K562 (cell line): ENCODE measurements around the gene TIMM23. TPM values are rescaled to one million over a fixed set of nuclear protein-coding genes. Genes with fewer than 3 reads are reported as not detected.

Experiments used
- EGR1 ChIP-seq: fragments of 450-650 bp; conservative IDR thresholded peaks from 2 replicates; pipeline ENCODE4 v1.6.1; 2017; ENCODE audit warnings: mild to moderate bottlenecking
- FOS ChIP-seq: IDR thresholded peaks from 3 replicates; pipeline ENCODE4 v1.6.1; 2011; ENCODE audit not compliant: insufficient read length; ENCODE audit errors: extremely low read depth
- KAT7 ChIP-seq: sonication (generic); formaldehyde crosslinking; IDR thresholded peaks from 2 replicates; pipeline ENCODE4 v1.8.0; 2022; ENCODE audit warnings: missing genetic modification reagents, mild to moderate bottlenecking, borderline replicate concordance
- KLF6 ChIP-seq: fragments of 250-450 bp; sonication (Bioruptor Pico); IDR thresholded peaks from 2 replicates; pipeline ENCODE4 v1.4.0; 2020; ENCODE audit warnings: mild to moderate bottlenecking, moderate library complexity, borderline replicate concordance
- MEF2A ChIP-seq: IDR thresholded peaks from 2 replicates; pipeline ENCODE4 v1.6.1; 2011; ENCODE audit warnings: low read depth, mild to moderate bottlenecking, low read length, moderate library complexity; ENCODE audit not compliant: control insufficient read depth
- MXI1 ChIP-seq: IDR thresholded peaks from 2 replicates; pipeline ENCODE4 v1.6.1; 2011; ENCODE audit warnings: low read depth, mild to moderate bottlenecking, improper control_type of control experiment, low read length
- NR4A1 ChIP-seq, 2 experiments: fragments of 250-450 bp in 1 of 2; fragments of 450-650 bp in 1 of 2; sonication (Bioruptor Pico) in 1 of 2; IDR thresholded peaks; 2 replicates each; pipeline versions ENCODE4 v1.4.0 to v1.6.1; 2016 to 2020; ENCODE audit warnings: mild to moderate bottlenecking in 2 of 2, missing compliant biosample characterization in 1 of 2, missing genetic modification characterization in 1 of 2, moderate library complexity in 1 of 2
- POLR2AphosphoS5 ChIP-seq: IDR thresholded peaks from 2 replicates; pipeline ENCODE4 v1.6.1; 2011; ENCODE audit warnings: mild to moderate bottlenecking, low read depth, low read length, moderate library complexity; ENCODE audit not compliant: control insufficient read depth, insufficient read depth
- POLR2G ChIP-seq: fragments of 200-400 bp; formaldehyde crosslinking; IDR thresholded peaks from 2 replicates; pipeline ENCODE4 v1.6.1; 2017; ENCODE audit warnings: low read depth, mild to moderate bottlenecking, antibody characterized with exemption, low read length, moderate library complexity
- POLR2H ChIP-seq: IDR thresholded peaks from 2 replicates; pipeline ENCODE4 v1.6.1; 2016; ENCODE audit warnings: missing genetic modification characterization, low read depth, mild to moderate bottlenecking, control low read depth, missing compliant biosample characterization, moderate library complexity
- SAFB2 ChIP-seq: fragments of 200-400 bp; formaldehyde crosslinking; IDR thresholded peaks from 2 replicates; pipeline ENCODE4 v1.6.1; 2018; ENCODE audit warnings: borderline replicate concordance, low read length, low read depth, moderate library complexity; ENCODE audit not compliant: severe bottlenecking
- SMARCA5 ChIP-seq: fragments of 450-650 bp; IDR thresholded peaks from 2 replicates; pipeline ENCODE4 v1.6.1; 2016
- TFAP4 ChIP-seq: sonication (generic); formaldehyde crosslinking; IDR thresholded peaks from 2 replicates; pipeline ENCODE4 v1.8.0; 2022; ENCODE audit warnings: missing genetic modification reagents, mild to moderate bottlenecking, moderate library complexity, borderline replicate concordance
- TRIM24 ChIP-seq, 2 experiments: fragments of 450-650 bp; IDR thresholded peaks; 2 replicates each; pipeline ENCODE4 v1.6.1; 2016
- ZBED1 ChIP-seq: IDR thresholded peaks from 2 replicates; pipeline ENCODE4 v1.6.1; 2014
- ZNF253 ChIP-seq: fragments of 250-450 bp; sonication (Bioruptor Pico); conservative IDR thresholded peaks from 2 replicates; pipeline ENCODE4 v1.6.1; 2021; ENCODE audit warnings: mild to moderate bottlenecking
- ZNF263 ChIP-seq: sonication (generic); formaldehyde crosslinking; IDR thresholded peaks from 2 replicates; pipeline ENCODE4 v1.8.0; 2022; ENCODE audit warnings: mild to moderate bottlenecking, missing genetic modification reagents, borderline replicate concordance
- ZNF76 ChIP-seq: fragments of 250-450 bp; sonication (Bioruptor Pico); IDR thresholded peaks from 2 replicates; pipeline ENCODE4 v1.4.0; 2020; ENCODE audit warnings: mild to moderate bottlenecking, moderate library complexity, borderline replicate concordance
- polyA plus RNA-seq, 8 experiments: library from polyadenylated mRNA; depleted of rRNA in 4 of 8; stranded (reverse) in 5 of 8; unstranded in 3 of 8; fragments of >200 nt; fragmentation: Nextera tagmentation in 2 of 8; fragmentation: Illumina TruSeq in 1 of 8; extraction: Ambion mirVana in 2 of 8; extraction: Trizol in 1 of 8; gene quantifications; 2 replicates each; pipeline versions ENCODE4 v1.2.1 to v1.2.3, GENCODE V29; 2011 to 2014; ENCODE audit warnings: inconsistent platforms in 1 of 8, missing spikeins in 1 of 8
- total RNA-seq, 7 experiments: library from RNA; depleted of rRNA in 6 of 7; stranded (reverse); fragments of >200 nt in 6 of 7; fragmentation: Illumina TruSeq in 2 of 7; extraction: Trizol in 2 of 7; gene quantifications; 2 replicates each; pipeline versions ENCODE4 v1.2.1 to v1.2.3, GENCODE V29; 2011 to 2021; ENCODE audit warnings: low replicate concordance in 1 of 7
- TF ChIP-seq, protein P1 (sequence below): sonication (generic); formaldehyde crosslinking; IDR thresholded peaks from 2 replicates; pipeline ENCODE4 v1.8.0; 2023; ENCODE audit warnings: missing genetic modification reagents, mild to moderate bottlenecking, borderline replicate concordance
- TF ChIP-seq, protein P2 (sequence below), 3 experiments: IDR thresholded peaks in 2 of 3; conservative IDR thresholded peaks in 1 of 3; 2 replicates each; pipeline ENCODE4 v1.5.1; 2011 to 2012; ENCODE audit warnings: low read length in 3 of 3, mild to moderate bottlenecking in 3 of 3, control low read depth in 2 of 3, improper control_type of control experiment in 1 of 3, inconsistent platforms in 1 of 3, low read depth in 1 of 3, mixed read lengths in 1 of 3, moderate library complexity in 1 of 3; ENCODE audit not compliant: insufficient read depth in 2 of 3

Gene TIMM23
- total and polyA plus RNA-seq, 9 of the 15 experiments (the other 6 are each of a cell fraction or from before 2014, with no cell fraction given): 148 to 280 (median 183) TPM

DNA sequence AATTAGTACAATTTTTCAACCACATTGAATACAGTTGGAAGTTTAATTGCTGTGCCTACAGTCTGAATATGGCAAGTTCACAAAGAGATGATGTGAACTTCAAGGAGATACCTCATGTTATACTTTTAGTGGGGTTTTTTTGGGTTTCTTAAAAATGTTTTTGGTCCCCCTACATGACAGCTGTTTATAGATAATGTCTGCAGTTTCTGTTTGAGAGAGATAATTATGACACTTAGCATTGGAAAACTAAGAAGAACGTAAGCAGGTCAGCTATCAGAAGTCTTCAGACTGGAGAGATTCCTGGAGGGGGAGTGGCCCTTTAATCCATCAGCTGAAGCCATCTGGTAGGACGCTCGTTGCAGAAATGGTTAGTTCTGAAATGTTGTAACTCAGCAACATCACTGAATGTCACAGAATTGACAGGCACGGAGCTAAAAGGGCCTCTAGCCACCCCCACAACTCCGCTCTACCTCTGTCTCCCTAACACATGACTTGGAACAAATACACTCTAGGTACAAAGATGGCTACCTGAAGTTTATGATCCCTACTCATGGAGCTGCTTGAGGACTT lies 29.0 kb downstream of the TIMM23 start (continued):
- TF ChIP-seq, protein P1, sequence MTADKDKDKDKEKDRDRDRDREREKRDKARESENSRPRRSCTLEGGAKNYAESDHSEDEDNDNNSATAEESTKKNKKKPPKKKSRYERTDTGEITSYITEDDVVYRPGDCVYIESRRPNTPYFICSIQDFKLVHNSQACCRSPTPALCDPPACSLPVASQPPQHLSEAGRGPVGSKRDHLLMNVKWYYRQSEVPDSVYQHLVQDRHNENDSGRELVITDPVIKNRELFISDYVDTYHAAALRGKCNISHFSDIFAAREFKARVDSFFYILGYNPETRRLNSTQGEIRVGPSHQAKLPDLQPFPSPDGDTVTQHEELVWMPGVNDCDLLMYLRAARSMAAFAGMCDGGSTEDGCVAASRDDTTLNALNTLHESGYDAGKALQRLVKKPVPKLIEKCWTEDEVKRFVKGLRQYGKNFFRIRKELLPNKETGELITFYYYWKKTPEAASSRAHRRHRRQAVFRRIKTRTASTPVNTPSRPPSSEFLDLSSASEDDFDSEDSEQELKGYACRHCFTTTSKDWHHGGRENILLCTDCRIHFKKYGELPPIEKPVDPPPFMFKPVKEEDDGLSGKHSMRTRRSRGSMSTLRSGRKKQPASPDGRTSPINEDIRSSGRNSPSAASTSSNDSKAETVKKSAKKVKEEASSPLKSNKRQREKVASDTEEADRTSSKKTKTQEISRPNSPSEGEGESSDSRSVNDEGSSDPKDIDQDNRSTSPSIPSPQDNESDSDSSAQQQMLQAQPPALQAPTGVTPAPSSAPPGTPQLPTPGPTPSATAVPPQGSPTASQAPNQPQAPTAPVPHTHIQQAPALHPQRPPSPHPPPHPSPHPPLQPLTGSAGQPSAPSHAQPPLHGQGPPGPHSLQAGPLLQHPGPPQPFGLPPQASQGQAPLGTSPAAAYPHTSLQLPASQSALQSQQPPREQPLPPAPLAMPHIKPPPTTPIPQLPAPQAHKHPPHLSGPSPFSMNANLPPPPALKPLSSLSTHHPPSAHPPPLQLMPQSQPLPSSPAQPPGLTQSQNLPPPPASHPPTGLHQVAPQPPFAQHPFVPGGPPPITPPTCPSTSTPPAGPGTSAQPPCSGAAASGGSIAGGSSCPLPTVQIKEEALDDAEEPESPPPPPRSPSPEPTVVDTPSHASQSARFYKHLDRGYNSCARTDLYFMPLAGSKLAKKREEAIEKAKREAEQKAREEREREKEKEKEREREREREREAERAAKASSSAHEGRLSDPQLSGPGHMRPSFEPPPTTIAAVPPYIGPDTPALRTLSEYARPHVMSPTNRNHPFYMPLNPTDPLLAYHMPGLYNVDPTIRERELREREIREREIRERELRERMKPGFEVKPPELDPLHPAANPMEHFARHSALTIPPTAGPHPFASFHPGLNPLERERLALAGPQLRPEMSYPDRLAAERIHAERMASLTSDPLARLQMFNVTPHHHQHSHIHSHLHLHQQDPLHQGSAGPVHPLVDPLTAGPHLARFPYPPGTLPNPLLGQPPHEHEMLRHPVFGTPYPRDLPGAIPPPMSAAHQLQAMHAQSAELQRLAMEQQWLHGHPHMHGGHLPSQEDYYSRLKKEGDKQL (CRISPR knock-in tag): no peak
- TF ChIP-seq FOS: no peak
- peak; percentile 99 for TF ChIP-seq POLR2AphosphoS5
- no peak for TF ChIP-seq KAT7 (CRISPR knock-in tag)
- TF ChIP-seq POLR2G: no peak
- TF ChIP-seq NR4A1 (CRISPR knock-in tag; IDR thresholded peaks at IDR 0.05): no peak
- TF ChIP-seq NR4A1 (tag; IDR thresholded peaks at IDR 0.05): peak; percentile 96
- no peak for TF ChIP-seq ZNF263
- no peak for TF ChIP-seq SAFB2
- peak; percentile 72; the same call in 1 of the 2 replicates for TF ChIP-seq ZNF76 (CRISPR knock-in tag)
- TF ChIP-seq POLR2H (tag): peak; percentile 74
- peak; percentile 87 for TF ChIP-seq EGR1
- peak; percentile 95 for TF ChIP-seq TFAP4 (CRISPR knock-in tag)
- peak; percentile 80 for TF ChIP-seq MXI1
- peak; percentile 66; the same call in 1 of the 2 replicates for TF ChIP-seq KLF6 (CRISPR knock-in tag)
- peak; percentile 99 for TF ChIP-seq TRIM24 (IDR thresholded peaks at IDR 0.05)
- peak; percentile 76; the same call in 1 of the 2 replicates for TF ChIP-seq ZBED1
- no peak for TF ChIP-seq ZNF253
- TF ChIP-seq, protein P2, sequence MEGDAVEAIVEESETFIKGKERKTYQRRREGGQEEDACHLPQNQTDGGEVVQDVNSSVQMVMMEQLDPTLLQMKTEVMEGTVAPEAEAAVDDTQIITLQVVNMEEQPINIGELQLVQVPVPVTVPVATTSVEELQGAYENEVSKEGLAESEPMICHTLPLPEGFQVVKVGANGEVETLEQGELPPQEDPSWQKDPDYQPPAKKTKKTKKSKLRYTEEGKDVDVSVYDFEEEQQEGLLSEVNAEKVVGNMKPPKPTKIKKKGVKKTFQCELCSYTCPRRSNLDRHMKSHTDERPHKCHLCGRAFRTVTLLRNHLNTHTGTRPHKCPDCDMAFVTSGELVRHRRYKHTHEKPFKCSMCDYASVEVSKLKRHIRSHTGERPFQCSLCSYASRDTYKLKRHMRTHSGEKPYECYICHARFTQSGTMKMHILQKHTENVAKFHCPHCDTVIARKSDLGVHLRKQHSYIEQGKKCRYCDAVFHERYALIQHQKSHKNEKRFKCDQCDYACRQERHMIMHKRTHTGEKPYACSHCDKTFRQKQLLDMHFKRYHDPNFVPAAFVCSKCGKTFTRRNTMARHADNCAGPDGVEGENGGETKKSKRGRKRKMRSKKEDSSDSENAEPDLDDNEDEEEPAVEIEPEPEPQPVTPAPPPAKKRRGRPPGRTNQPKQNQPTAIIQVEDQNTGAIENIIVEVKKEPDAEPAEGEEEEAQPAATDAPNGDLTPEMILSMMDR (IDR thresholded peaks at IDR 0.05 in 2 of 3, conservative IDR thresholded peaks at IDR 0.05 in 1 of 3; ENCODE audit: insufficient read depth in 2 of 3, low read depth in 1 of 3, low read length in 3 of 3): no peak
- peak; percentile 20; the same call in 1 of the 2 replicates for TF ChIP-seq MEF2A
- TF ChIP-seq SMARCA5: no peak
